Activated CD8-positive, alpha-beta T cell treated with anti-CD3 and anti-CD28 coated beads for 36 hours (primary cell): ENCODE data around the gene ZNF710. TPM values are rescaled to one million over a fixed set of nuclear protein-coding genes. Genes with fewer than 3 reads are reported as not detected.
A peak's percentile ranks its signal among the peaks of the same experiment; 100 is the strongest.

Experiments
- ATAC-seq: fragments of 200-7000 bp; cut with Tn5 transposase; one replicate; pipeline ENCODE4 v1.10.0; 2021; ENCODE audit warnings: mild to moderate bottlenecking, moderate library complexity
- CTCF ChIA-PET: fragments of 350-600 bp; sonication (Branson Sonifier 250); formaldehyde crosslinking; loops from one replicate; lab custom pipeline; 2021; ENCODE audit warnings: antibody characterized with exemption; lab: Charles Lee
- POLR2A ChIA-PET: fragments of 350-600 bp; sonication (Branson Sonifier 250); formaldehyde crosslinking; loops from one replicate; lab custom pipeline; 2021; ENCODE audit warnings: antibody characterized with exemption; lab: Charles Lee
- DNase-seq: peaks from one replicate; pipeline ENCODE4 v3.0.0-alpha.2; 2020
- H3K27ac Mint-ChIP-seq: one replicate; pipeline ENCODE4 v1.8.0; 2021; ENCODE audit warnings: mild to moderate bottlenecking, mixed read lengths
- H3K27me3 Mint-ChIP-seq: one replicate; pipeline ENCODE4 v1.8.0; 2021; ENCODE audit warnings: mixed read lengths
- H3K36me3 Mint-ChIP-seq: one replicate; pipeline ENCODE4 v1.8.0; 2021; ENCODE audit warnings: low read depth, mixed read lengths
- H3K4me1 Mint-ChIP-seq: one replicate; pipeline ENCODE4 v1.8.0; 2021; ENCODE audit warnings: low read depth, mixed read lengths
- H3K4me3 Mint-ChIP-seq: one replicate; pipeline ENCODE4 v1.8.0; 2021; ENCODE audit warnings: mild to moderate bottlenecking, moderate library complexity, mixed read lengths
- H3K9me3 Mint-ChIP-seq: one replicate; pipeline ENCODE4 v1.8.0; 2021; ENCODE audit warnings: mixed read lengths
- intact Hi-C: fragments of 100-400 bp; cut with micrococcal nuclease; formaldehyde crosslinking; loops from one replicate; pipeline ENCODE4 v1.10.0; 2022
- total RNA-seq, 2 experiments: library from RNA; stranded (reverse); gene quantifications; one replicate each; pipeline ENCODE4 v1.2.3, GENCODE V29; 2021
- TF ChIP-seq, protein P1 (sequence below): fragments of 200-600 bp; IDR thresholded peaks from one replicate; pipeline ENCODE4 v1.8.0; 2022; ENCODE audit warnings: antibody characterized with exemption, mild to moderate bottlenecking

The ZNF710 gene
- total RNA-seq, 2 experiments from 2014 or later = 15.2 to 17.2 TPM

DNA sequence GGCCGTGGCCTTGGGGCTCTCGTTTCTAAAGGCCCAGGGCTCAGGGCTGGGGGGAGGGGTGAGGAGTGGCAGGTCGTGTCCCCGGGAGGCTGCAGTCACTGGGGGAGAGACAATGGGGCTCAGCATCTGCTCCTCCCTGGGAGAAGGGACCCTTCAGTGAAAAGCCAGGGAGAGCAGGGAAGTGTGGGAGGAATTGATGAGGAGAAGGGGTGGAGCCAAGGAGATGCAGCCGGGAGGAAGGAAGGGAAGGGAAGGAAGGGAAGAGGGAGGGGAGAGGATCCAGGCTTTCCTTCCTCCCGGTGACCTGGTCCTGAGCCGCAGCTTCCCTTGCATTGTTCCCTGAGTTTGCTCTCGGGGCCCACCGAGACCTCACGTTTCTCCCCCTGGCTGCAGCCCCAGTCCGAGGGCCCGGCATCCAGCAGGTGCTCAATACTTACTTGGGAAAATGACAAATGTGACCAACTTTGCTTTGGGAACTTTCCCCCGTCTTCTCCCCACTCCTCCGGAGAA, 1.4 kb upstream of the ZNF710 start:
- intact Hi-C loops = loop anchor here (10.0 kb wide), 2 partner anchors 65 to 105 kb away; partner anchors contain the start of gene AP3S2
- ChIA-PET POLR2A (interaction anchor here (0.5 kb wide), 1 partner anchor 40 kb away, joined by 3 read pairs; no protein-coding TSS in a partner anchor), CTCF (interaction anchor here (0.8 to 1.0 kb wide), 2 partner anchors 14 to 71 kb away, joined by 3 to 4 read pairs; no protein-coding TSS in a partner anchor)
- H3K36me3 Mint-ChIP-seq = peaks cover 2% of the 10 kb centered on the region
- no peak overlapping the region for H3K27ac Mint-ChIP-seq
- TF ChIP-seq, protein P1, sequence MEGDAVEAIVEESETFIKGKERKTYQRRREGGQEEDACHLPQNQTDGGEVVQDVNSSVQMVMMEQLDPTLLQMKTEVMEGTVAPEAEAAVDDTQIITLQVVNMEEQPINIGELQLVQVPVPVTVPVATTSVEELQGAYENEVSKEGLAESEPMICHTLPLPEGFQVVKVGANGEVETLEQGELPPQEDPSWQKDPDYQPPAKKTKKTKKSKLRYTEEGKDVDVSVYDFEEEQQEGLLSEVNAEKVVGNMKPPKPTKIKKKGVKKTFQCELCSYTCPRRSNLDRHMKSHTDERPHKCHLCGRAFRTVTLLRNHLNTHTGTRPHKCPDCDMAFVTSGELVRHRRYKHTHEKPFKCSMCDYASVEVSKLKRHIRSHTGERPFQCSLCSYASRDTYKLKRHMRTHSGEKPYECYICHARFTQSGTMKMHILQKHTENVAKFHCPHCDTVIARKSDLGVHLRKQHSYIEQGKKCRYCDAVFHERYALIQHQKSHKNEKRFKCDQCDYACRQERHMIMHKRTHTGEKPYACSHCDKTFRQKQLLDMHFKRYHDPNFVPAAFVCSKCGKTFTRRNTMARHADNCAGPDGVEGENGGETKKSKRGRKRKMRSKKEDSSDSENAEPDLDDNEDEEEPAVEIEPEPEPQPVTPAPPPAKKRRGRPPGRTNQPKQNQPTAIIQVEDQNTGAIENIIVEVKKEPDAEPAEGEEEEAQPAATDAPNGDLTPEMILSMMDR = no peak
- ATAC-seq (no peak), DNase-seq (no peak)
- H3K9me3 Mint-ChIP-seq = no peaks in the 10 kb centered on the region
- no peak overlapping the region for H3K4me3 Mint-ChIP-seq
- H3K27me3 Mint-ChIP-seq = no peaks in the 10 kb centered on the region
- peaks cover 38% of the 10 kb centered on the region for H3K4me1 Mint-ChIP-seq

DNA sequence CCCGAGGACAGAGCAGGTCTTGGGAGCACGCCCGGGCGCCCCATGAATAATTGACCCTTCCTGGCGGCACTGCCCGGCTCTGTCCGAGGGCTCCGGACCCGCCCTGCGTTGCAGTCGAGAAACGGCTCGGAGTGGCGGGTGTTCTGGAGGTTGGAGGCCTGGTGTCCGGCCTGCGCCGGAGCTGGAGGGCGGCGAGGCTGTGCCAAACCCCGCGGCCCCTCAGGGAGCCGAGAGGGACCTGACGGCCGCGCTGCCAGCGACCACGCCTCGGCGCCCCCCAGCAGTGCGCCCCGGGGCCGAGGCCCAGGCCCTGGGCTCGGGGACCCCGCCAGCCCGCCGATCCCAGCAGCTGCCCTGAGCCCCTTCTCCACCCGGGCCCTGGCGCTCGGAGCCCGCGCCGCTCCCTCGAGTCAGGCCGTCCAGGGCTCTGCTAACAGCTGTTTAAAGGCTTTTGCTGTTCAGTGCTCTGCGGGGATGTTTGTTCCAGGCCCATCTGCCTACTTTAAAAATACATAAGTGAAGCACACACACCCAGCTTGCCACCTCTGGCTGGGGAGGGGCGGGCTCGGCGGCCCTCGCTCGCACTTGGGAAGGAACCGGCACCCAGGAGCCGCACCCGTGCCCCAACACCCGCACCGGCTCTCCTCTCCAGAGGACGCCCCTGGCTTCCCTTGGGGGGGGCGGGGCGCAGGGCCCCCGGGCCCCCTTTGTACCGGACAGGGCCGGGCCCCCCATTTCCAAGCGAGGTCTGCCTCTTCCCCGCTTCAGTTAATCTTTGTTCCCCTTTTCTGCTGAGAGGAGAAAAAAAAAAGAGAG, 730 bp upstream of the ZNF710 start:
- TF ChIP-seq, protein P1 = no peak
- ChIA-PET CTCF (no interaction called here), POLR2A (interaction anchor here (0.5 kb wide), 1 partner anchor 319 kb away, joined by 3 read pairs; no protein-coding TSS in a partner anchor)
- Mint-ChIP-seq H3K27ac (peak overlapping the region; percentile 98), H3K27me3 (no peaks in the 10 kb centered on the region), H3K4me3 (peak overlapping the region; percentile 95), H3K36me3 (peaks cover 4% of the 10 kb centered on the region), H3K4me1 (peaks cover 43% of the 10 kb centered on the region), H3K9me3 (no peaks in the 10 kb centered on the region)
- intact Hi-C loops = loop anchor here (10.0 kb wide), 2 partner anchors 64 to 106 kb away; partner anchors contain the start of gene AP3S2
- peak; percentile 20 for DNase-seq
- ATAC-seq = no peak

DNA sequence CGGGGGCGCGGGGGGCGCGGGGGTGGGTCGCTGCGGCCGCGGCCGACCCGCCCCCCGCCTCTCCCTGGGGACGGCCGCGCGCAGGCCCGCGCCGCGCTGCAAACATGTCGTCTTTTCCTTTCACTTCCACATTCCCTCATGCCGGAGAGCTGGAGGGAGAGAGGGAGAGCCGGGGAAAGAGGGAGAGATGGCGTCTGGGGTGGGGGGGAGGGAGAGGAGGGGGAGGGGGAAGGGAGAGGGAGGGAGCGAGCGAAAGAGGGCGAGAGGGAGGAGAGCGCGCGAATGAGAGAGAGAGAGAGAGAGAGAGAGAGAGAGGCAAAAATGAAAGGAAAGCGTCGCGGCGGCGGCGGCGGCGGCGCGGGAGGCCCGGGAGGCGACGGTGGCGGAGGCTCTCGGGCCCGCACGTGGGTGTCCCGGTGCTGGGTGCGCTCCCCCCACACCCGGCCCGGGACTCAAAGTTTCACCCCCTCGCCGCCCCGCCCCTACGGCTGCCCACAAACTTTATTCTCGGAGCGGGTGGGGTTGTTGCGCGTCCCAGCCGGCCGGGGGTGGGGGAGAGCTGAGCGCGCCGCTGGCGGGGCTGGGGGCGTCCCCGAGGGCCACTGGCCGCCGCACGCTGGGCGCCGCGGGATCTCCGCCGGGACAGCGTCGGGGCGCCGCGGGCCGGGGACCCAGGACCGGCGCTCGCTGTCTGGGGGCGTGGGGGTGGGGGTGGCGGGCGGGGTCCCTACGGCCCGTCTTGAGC, 731 bp downstream of the ZNF710 start:
- H3K27ac Mint-ChIP-seq = peak overlapping the region; percentile 89
- no peaks in the 10 kb centered on the region for H3K9me3 Mint-ChIP-seq
- DNase-seq (peak; percentile 72), ATAC-seq (peak; percentile 47)
- intact Hi-C loops = loop anchor here (10.0 kb wide), 2 partner anchors 63 to 107 kb away; partner anchors contain the start of gene AP3S2
- H3K4me3 Mint-ChIP-seq = peak overlapping the region; percentile 78
- CTCF ChIA-PET = interaction anchor here (0.7 to 1.5 kb wide), 4 partner anchors 17 to 103 kb away, joined by 3 to 5 read pairs (median 3); no protein-coding TSS in a partner anchor
- TF ChIP-seq, protein P1 = no peak
- peaks cover 4% of the 10 kb centered on the region for H3K36me3 Mint-ChIP-seq
- no peaks in the 10 kb centered on the region for H3K27me3 Mint-ChIP-seq
- POLR2A ChIA-PET = interaction anchor here (0.6 to 2.0 kb wide), 14 partner anchors 10 to 108 kb away, joined by 3 to 6 read pairs (median 4); partner anchors contain the start of genes AP3S2 and IDH2
- peaks cover 54% of the 10 kb centered on the region for H3K4me1 Mint-ChIP-seq

DNA sequence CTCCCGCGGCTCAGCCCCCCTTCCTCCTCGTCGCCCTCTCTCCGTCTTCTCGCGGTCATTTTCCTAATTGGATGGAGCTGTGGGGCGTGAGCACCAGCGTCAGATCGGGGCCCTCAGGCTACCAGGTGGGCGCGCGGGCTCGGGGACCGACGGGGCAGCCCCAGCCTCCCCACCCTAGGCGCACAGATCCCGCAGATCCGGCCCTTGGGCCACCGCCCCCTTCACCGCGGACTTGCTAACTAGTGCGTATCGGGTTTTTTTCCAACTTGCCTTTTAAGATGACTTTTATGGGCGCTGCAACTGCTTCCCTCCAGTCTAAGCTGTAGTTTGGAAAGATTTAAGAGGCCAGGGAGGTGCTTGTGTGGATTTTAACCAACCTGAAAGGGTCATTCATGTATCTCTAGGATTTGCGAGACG, 1.3 kb downstream of the ZNF710 start:
- Mint-ChIP-seq H3K4me3 (peak overlapping the region; percentile 78), H3K36me3 (peaks cover 4% of the 10 kb centered on the region), H3K4me1 (peaks cover 60% of the 10 kb centered on the region), H3K27me3 (no peaks in the 10 kb centered on the region), H3K9me3 (no peaks in the 10 kb centered on the region), H3K27ac (peak overlapping the region; percentile 89)
- POLR2A ChIA-PET = interaction anchor here (0.6 to 2.0 kb wide), 16 partner anchors 9 to 109 kb away, joined by 3 to 6 read pairs (median 3); partner anchors contain the start of genes AP3S2 and IDH2
- peak; percentile 53 for ATAC-seq
- peak; percentile 71 for DNase-seq
- CTCF ChIA-PET = interaction anchor here (0.7 to 1.5 kb wide), 3 partner anchors 17 to 104 kb away, joined by 3 to 5 read pairs (median 3); no protein-coding TSS in a partner anchor
- TF ChIP-seq, protein P1 = no peak
- intact Hi-C loops = loop anchor here (10.0 kb wide), 2 partner anchors 62 to 108 kb away; partner anchors contain the start of gene AP3S2
